Mucosa of rectum (tissue), 2 donors: ENCODE measurements around the gene LRRC4B.

Source experiments
- H3K27ac ChIP-seq, 2 donors: one replicate each; pipeline ENCODE4 v1.7.0; 2013; ENCODE audit warnings: inconsistent platforms in 2 of 2, low read depth in 2 of 2, low read length in 2 of 2
- H3K27me3 ChIP-seq, 2 donors: one replicate each; pipeline ENCODE4 v1.7.0; 2013; ENCODE audit warnings: low read length in 2 of 2; ENCODE audit not compliant: control insufficient read depth in 2 of 2, insufficient read depth in 2 of 2
- H3K36me3 ChIP-seq, 2 donors: one replicate each; pipeline ENCODE4 v1.7.0; 2013; ENCODE audit warnings: low read length in 2 of 2; ENCODE audit not compliant: control insufficient read depth in 2 of 2, insufficient read depth in 2 of 2
- H3K4me1 ChIP-seq, 2 donors: one replicate each; pipeline ENCODE4 v1.7.0; 2013; ENCODE audit warnings: low read length in 2 of 2, mild to moderate bottlenecking in 1 of 2; ENCODE audit not compliant: control insufficient read depth in 2 of 2, insufficient read depth in 2 of 2
- H3K4me3 ChIP-seq, 2 donors: one replicate each; pipeline ENCODE4 v1.7.0; 2013; ENCODE audit warnings: low read length in 2 of 2
- H3K9ac ChIP-seq, 2 donors: one replicate each; pipeline ENCODE4 v1.7.0; 2013; ENCODE audit warnings: low read length in 2 of 2, low read depth in 1 of 2, mild to moderate bottlenecking in 1 of 2
- H3K9me3 ChIP-seq, 2 donors: one replicate each; pipeline ENCODE4 v1.7.0; 2013; ENCODE audit warnings: low read length in 2 of 2; ENCODE audit not compliant: control insufficient read depth in 2 of 2
- donor health status: healthy.
- donor health status: Normal muscosa, but diverticular disease.

LRRC4B gene

DNA sequence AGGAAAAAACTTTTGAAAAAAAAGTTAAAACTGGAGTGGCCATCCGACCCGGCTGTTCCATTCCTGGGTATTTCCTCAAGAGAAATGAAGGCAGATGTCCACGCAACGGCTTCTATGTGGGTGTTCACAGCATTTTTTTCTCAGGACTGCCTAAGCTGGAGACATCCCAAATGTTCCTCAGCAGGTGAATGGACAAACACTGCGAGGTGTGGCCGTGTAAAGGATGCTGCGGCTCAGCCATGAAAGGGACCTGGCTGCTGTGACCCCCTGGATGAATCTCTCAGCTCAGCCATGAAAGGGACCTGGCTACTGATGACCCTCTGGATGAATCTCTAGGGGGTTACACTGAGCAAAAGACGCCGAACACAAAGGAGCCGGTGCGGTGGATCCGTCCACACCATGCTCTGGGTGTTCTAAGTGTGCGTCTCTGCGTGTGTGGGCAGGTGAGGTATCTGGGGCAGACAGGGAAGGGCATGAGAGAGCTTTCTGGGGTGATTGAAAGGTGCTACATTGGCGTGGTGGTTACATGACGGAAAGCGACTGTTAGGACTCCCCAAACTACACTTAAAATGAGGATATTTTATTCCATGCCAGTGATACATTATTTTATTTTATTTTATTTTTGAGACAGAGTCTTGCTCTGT, 47.3 kb downstream of the LRRC4B start:
- H3K36me3 ChIP-seq, result no peaks in the 10 kb centered on the region
- H3K9ac ChIP-seq, result no peak overlapping the region
- H3K4me3 ChIP-seq, result no peak overlapping the region
- H3K9me3 ChIP-seq, result no peaks in the 10 kb centered on the region
- H3K27me3 ChIP-seq, result no peaks in the 10 kb centered on the region
- no peak overlapping the region for H3K27ac ChIP-seq
- no peaks in the 10 kb centered on the region for H3K4me1 ChIP-seq

DNA sequence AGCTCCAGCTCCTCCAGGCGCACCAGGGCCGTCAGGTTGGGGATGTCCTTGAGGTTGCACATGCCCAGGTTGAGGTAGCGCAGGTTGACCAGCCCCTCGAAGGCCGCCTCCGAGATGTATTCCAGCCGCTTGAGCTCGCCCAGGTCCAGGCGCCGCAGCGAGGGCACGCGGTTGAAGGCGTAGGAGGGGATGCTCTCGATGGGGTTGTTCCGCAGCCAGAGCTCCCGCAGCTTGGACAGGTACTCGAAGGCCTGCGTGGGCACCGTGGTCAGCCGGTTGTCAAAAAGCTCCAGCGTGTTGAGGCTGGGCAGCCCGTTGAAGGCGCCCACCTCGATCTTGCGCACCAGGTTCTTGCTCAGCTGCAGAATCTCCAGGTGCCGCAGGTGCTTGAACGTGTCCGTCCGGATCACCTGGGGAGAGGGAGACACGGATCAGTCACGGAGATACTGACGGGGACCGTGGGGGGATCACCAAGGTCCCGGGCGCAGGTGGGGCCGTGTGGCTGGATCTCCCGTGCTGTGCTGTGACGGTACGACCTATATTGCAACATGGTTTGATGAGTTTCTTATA, 49.1 kb downstream of the LRRC4B start:
- Histone ChIP-seq H3K9ac (no peak overlapping the region), H3K27me3 (peaks cover 0 to 3% of the 10 kb centered on the region in 2 donors), H3K4me3 (no peak overlapping the region), H3K27ac (no peak overlapping the region), H3K9me3 (no peaks in the 10 kb centered on the region), H3K4me1 (no peaks in the 10 kb centered on the region), H3K36me3 (no peaks in the 10 kb centered on the region)

DNA sequence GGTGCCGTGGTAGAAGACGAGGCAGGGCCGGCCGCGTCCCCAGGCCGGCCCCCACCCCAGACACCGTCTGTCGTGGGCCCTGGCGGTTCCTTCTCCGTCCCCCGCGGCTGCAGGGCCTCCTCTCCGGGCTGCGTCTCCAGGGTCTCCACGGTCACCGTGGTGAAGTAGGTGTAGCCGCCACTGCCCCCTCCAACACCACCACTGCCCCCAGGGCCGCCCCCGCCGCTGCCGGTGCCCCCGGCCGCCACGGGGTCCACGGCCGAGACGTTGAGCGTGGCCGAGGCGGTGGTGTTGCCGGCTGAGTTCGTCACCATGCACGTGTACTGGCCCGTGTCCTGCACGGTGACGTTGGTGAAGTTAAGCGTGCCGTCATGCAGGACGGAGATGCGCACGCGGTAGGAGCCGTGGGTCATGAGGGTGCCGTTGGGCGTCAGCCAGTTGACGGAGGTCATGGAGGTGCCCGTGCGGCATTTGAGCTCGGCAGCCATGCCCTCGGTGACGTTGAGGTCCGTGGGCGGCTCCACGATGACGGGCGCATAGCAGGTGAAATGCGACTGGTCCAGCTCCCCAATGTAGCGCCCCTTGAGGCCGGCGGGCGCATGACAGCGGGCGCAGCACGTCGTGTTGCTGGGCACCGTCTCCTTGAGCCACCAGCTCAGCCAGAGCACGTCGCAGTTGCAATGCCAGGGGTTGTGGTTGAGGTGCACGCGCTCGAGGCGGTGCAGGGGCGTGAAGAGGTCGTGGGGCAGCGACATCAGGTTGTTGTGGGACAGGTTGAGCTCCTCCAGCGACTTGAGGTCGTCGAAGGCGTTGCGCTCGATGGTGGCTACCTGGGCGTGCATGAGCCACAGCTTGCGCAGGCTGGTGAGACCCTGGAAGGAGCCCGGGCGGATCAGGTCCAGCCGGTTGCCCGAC, 49.9 kb downstream of the LRRC4B start:
- H3K4me3 ChIP-seq, result no peak overlapping the region
- H3K9ac ChIP-seq, result no peak overlapping the region
- no peak overlapping the region for H3K27ac ChIP-seq
- no peaks in the 10 kb centered on the region for H3K36me3 ChIP-seq
- H3K27me3 ChIP-seq, result peaks cover 0 to 3% of the 10 kb centered on the region in 2 donors
- no peaks in the 10 kb centered on the region for H3K4me1 ChIP-seq
- H3K9me3 ChIP-seq, result no peaks in the 10 kb centered on the region

DNA sequence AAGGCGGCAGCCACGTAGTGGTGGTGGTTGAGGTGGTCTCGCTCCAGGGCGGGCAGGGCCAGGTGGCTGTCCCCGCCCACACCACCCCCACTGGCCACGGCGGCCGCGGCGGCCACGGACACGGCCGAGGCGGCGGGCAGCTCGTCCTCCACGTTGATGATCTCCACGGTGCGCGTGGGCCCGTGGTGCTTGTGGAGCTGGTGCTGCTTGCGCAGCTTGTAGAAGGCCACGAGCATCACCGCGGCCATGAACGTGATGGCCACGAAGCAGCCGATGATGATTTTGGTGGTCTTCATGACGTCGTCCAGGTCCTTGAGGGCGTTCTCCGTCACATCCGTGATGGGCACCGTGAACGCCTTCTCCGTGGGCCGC, 50.5 kb downstream of the LRRC4B start:
- Histone ChIP-seq H3K27me3 (peaks cover 0 to 3% of the 10 kb centered on the region in 2 donors), H3K4me3 (no peak overlapping the region), H3K9me3 (no peaks in the 10 kb centered on the region), H3K36me3 (no peaks in the 10 kb centered on the region), H3K27ac (no peak overlapping the region), H3K9ac (no peak overlapping the region), H3K4me1 (no peaks in the 10 kb centered on the region)

DNA sequence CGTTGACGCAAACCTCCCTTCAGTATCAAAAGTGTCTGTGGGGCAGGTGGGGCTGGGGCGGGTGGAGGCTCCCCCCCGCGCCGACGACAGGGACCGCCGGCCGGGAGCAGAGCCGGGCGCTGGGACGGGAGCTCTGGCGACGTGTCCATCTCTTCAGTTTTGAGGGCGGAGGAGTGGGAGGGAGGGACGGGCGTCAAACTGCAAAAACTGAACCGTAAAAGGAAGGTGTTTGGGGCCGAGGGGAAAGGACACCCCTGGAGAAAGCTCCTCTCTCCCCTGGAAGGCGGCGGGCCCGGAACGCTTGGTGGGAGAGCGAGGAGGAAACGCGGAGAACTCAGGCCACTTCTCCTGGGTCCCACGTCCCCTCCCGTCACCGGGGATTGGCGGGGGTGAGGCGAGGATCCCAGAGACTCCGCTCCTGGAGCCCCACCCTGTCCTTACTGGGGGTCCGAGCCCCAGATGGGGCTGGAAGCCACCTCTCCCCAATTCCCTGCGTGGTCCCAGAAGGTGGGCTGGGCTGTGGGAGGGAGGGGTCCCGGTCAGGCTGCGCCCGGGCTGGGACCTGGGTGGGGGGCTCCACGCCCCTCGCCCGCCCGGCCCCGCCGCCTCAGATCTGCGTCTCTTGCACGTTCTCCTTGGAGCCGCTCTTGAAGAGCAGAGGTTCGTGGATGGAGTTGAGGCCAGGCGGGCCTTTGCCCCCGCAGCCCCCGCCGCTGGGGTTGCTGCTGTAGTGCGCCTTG, 51.1 kb downstream of the LRRC4B start:
- Histone ChIP-seq H3K27me3 (peaks cover 0 to 3% of the 10 kb centered on the region in 2 donors), H3K9me3 (no peaks in the 10 kb centered on the region), H3K4me3 (no peak overlapping the region), H3K27ac (no peak overlapping the region), H3K4me1 (no peaks in the 10 kb centered on the region), H3K9ac (no peak overlapping the region), H3K36me3 (no peaks in the 10 kb centered on the region)

DNA sequence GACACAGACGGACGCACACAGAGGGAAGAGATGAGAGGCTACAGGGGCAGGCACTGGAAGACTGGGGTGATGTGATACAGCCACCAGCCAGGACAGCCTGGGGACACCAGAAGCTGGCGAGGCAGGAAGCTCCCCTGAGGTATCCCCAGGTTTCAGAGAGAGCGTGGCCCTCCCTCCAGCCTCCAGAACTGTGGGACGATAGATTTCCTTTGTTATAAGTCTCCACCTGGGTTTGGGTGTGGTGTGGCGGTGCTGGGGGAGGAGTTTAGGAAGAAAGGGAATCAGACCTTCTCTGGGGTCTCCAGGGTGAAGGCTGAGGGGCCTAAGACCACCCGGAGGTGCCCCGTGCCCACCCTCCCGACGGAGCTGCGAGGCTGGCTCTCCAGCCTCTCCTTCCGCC, 51.8 kb downstream of the LRRC4B start:
- peaks cover 0 to 2% of the 10 kb centered on the region in 2 donors for H3K4me1 ChIP-seq
- no peak overlapping the region for H3K9ac ChIP-seq
- H3K27ac ChIP-seq, result no peak overlapping the region
- H3K4me3 ChIP-seq, result no peak overlapping the region
- H3K36me3 ChIP-seq, result no peaks in the 10 kb centered on the region
- H3K9me3 ChIP-seq, result no peaks in the 10 kb centered on the region
- peaks cover 0 to 3% of the 10 kb centered on the region in 2 donors for H3K27me3 ChIP-seq

DNA sequence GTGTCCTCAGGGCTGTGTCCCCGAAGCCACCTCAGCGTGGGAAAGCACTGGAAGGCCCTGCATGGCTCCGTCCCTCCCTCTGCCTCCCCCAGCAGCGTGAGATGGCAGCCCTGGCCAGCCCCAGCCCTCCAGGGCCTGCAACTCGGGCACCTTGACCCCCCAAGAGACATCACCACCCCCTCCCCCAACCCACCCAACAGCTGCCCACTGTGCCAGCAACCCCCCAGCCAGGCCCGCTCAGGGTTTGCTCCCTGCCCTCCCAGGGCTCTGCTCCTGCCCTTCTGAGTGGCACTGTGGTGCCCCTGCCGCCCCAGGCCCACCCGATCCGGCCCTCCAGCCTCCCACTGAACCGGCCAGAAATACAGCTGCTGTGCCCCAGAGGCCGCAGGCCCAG, 53.1 kb downstream of the LRRC4B start:
- H3K27me3 ChIP-seq, result peaks cover 0 to 3% of the 10 kb centered on the region in 2 donors
- H3K27ac ChIP-seq, result no peak overlapping the region
- H3K9me3 ChIP-seq, result no peaks in the 10 kb centered on the region
- H3K4me3 ChIP-seq, result no peak overlapping the region
- peaks cover 4 to 9% of the 10 kb centered on the region in 2 donors for H3K4me1 ChIP-seq
- no peaks in the 10 kb centered on the region for H3K36me3 ChIP-seq
- H3K9ac ChIP-seq, result no peak overlapping the region

DNA sequence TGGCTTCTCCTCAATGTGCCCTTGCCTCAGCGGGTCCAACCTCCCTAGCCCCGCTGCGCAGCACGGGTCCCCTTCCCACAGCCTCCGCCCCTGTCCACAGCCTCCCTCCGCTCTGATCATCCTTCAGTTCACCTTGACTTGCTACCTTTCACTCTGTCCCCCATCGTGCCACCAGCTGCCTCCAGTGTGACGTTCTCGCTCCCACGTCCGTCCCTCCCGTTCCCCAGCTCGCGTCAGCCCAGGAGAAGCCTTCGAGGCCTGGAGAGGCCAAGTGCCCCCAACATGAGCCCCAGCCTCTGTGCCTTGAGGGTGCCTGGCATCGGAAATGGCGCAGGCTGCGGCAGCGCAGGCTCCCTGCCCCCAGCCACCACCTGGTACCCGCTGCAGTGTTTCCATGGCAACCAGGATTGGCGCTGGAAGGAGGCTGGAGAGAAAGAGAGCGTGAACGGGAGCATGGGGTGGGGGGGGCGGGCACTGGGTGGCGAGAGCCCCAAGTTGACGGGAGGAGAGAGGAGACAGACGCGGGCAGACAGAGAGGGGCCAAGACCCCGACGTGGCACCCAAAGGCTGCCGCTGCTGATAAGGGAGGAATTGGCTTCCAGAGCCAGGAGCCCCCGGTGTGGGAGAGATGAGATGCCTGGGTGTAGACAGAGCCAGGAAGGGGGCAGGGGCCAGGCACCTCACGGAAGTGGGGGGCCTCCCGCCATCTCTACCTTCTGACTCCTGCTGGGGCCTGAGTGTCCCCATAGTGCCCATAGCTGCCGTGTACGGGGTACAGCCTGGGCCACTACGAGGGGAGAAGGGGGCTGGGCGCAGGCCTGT, 53.7 kb downstream of the LRRC4B start:
- H3K9ac ChIP-seq, result no peak overlapping the region
- no peak overlapping the region for H3K27ac ChIP-seq
- peaks cover 5 to 9% of the 10 kb centered on the region in 2 donors for H3K4me1 ChIP-seq
- H3K36me3 ChIP-seq, result no peaks in the 10 kb centered on the region
- no peak overlapping the region for H3K4me3 ChIP-seq
- H3K27me3 ChIP-seq, result peaks cover 0 to 3% of the 10 kb centered on the region in 2 donors
- H3K9me3 ChIP-seq, result no peaks in the 10 kb centered on the region

DNA sequence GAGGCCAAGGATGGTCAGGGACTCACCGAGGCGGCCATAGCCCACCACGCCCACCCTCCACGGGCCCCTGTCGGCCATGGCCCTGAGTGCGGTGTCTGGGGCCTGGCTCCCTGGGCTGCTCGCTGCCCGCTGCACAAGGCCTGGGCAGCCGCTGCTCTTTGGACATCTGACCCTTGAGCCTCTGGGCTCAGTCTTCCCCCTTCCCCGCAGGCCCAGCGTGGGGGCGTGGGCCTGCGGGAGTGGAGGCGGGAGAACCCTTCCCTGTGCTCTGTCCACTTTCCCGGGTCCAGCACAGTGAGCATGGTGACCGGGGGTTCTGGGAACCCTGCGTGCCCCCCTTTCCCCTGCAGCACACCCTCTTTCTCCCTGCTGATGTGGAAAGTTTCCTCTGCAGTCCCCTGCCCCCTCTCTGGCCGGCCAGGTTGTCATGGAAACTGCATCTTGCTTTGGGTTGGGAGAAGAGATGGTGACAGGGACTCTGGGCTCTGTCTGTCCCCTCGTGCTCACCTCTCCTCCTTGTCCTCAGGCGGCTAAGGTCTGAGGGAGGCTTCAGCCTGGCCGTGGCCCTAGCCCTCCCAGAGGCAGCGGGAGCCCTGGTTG, 54.4 kb downstream of the LRRC4B start, which contains the start of gene ASPDH:
Gene ASPDH (minus strand): TSS at position 168 of the 600 bp plus-strand sequence. CDS start 90 bp downstream, at position 78.
- Histone ChIP-seq H3K36me3 (no peaks in the 10 kb centered on the region), H3K27ac (no peak within 1 kb of the TSS), H3K4me3 (no peak within 1 kb of the TSS), H3K4me1 (peaks cover 5 to 9% of the 10 kb centered on the region in 2 donors), H3K9me3 (no peaks in the 10 kb centered on the region), H3K9ac (no peak within 1 kb of the TSS), H3K27me3 (peaks cover 0 to 3% of the 10 kb centered on the region in 2 donors)
